OCI-LY7 (cell line): ENCODE measurements around the gene CRIM1. TPM values are rescaled to one million over a fixed set of nuclear protein-coding genes. Genes with fewer than 3 reads are reported as not detected.

Experiments
- BruUV-seq: library from RNA; stranded (reverse); fragments of 400-500 nt; replicated peaks from 2 replicates; lab custom pipeline; 2021; lab: Mats Ljungman, UMichigan
- CTCF ChIA-PET: fragments of 300-600 bp; sonication (Branson Sonifier 250); formaldehyde crosslinking; loops from one replicate; lab custom pipeline; 2022; ENCODE audit warnings: antibody characterized with exemption; ENCODE audit not compliant: unreplicated experiment; lab: Charles Lee
- POLR2A ChIA-PET: fragments of 300-600 bp; sonication (Branson Sonifier 250); formaldehyde crosslinking; loops from one replicate; lab custom pipeline; 2022; ENCODE audit warnings: antibody characterized with exemption; lab: Charles Lee
- DNase-seq: peaks from one replicate; pipeline ENCODE4 v3.0.0-alpha.2; 2015; ENCODE audit warnings: low spot score
- H2AFZ ChIP-seq: fragments of 200-600 bp; sonication (generic), shearing (Covaris generic); 2 replicates; pipeline ENCODE4 v1.6.1; 2014; ENCODE audit warnings: mild to moderate bottlenecking, antibody characterized with exemption, low read length, moderate library complexity
- H3K27ac ChIP-seq: fragments of 200-600 bp; sonication (generic); 2 replicates; pipeline ENCODE4 v1.5.1; 2014; ENCODE audit warnings: mixed run types, low read depth, mild to moderate bottlenecking, moderate library complexity, low read length, inconsistent platforms; ENCODE audit not compliant: poor library complexity, severe bottlenecking
- H3K36me3 ChIP-seq: fragments of 200-600 bp; sonication (generic); 2 replicates; pipeline ENCODE4 v1.6.1; 2014; ENCODE audit warnings: mild to moderate bottlenecking, antibody characterized with exemption, low read length, moderate library complexity, mixed read lengths; ENCODE audit not compliant: insufficient read depth
- H3K4me1 ChIP-seq: fragments of 200-600 bp; sonication (generic); 2 replicates; pipeline ENCODE4 v1.5.1; 2014; ENCODE audit warnings: mild to moderate bottlenecking, low read length; ENCODE audit not compliant: insufficient read depth, poor library complexity, severe bottlenecking
- H3K4me2 ChIP-seq: fragments of 200-600 bp; sonication (generic); 2 replicates; pipeline ENCODE4 v1.6.1; 2014; ENCODE audit warnings: mild to moderate bottlenecking, low read length
- H3K4me3 ChIP-seq: fragments of 200-600 bp; sonication (generic); 2 replicates; pipeline ENCODE4 v1.5.1; 2014; ENCODE audit warnings: mild to moderate bottlenecking, low read depth, low read length; ENCODE audit not compliant: poor library complexity, severe bottlenecking
- H3K79me2 ChIP-seq: fragments of 200-600 bp; sonication (generic); 2 replicates; pipeline ENCODE4 v1.6.1; 2016; ENCODE audit warnings: low read depth, mild to moderate bottlenecking, low read length, moderate library complexity, mixed read lengths; ENCODE audit not compliant: insufficient read depth
- H3K9me2 ChIP-seq: fragments of 200-600 bp; sonication (generic); 2 replicates; pipeline ENCODE4 v1.6.1; 2016; ENCODE audit warnings: mild to moderate bottlenecking, low read length, mixed read lengths; ENCODE audit not compliant: insufficient read depth
- H3K9me3 ChIP-seq: fragments of 200-600 bp; sonication (generic); 2 replicates; pipeline ENCODE4 v1.6.1; 2014; ENCODE audit warnings: mild to moderate bottlenecking, mixed run types, low read length, mixed read lengths
- H4K20me1 ChIP-seq: fragments of 200-600 bp; sonication (generic); 2 replicates; pipeline ENCODE4 v1.6.1; 2014; ENCODE audit warnings: mild to moderate bottlenecking, antibody characterized with exemption, low read length, moderate library complexity, mixed read lengths; ENCODE audit not compliant: insufficient read depth
- EZH2phosphoT487 ChIP-seq: fragments of 200-600 bp; sonication (generic); IDR thresholded peaks from 2 replicates; pipeline ENCODE4 v1.6.1; 2018; ENCODE audit warnings: low read depth, borderline replicate concordance, mild to moderate bottlenecking, mixed run types, antibody characterized with exemption, low read length, moderate library complexity, mixed read lengths
- intact Hi-C: fragments of 100-400 bp; cut with micrococcal nuclease; formaldehyde crosslinking; loops from one replicate; pipeline ENCODE4 v1.10.0; 2022; ENCODE audit not compliant: unreplicated experiment
- total RNA-seq, 2 experiments: library from RNA; depleted of rRNA in 1 of 2; stranded (reverse); fragments of >200 nt in 1 of 2; shearing (Covaris generic) in 1 of 2; gene quantifications; 2 replicates each; pipeline ENCODE4 v1.2.3, GENCODE V29; 2014 to 2022
- TF ChIP-seq, protein P1 (sequence below): fragments of 200-600 bp; sonication (generic); conservative IDR thresholded peaks from 2 replicates; pipeline ENCODE4 v1.5.1; 2014; ENCODE audit warnings: mild to moderate bottlenecking, antibody characterized with exemption, low read length, moderate library complexity, mixed read lengths

CRIM1 gene
- total RNA-seq, 2 experiments from 2014 or later = 37.0 to 47.4 TPM

DNA sequence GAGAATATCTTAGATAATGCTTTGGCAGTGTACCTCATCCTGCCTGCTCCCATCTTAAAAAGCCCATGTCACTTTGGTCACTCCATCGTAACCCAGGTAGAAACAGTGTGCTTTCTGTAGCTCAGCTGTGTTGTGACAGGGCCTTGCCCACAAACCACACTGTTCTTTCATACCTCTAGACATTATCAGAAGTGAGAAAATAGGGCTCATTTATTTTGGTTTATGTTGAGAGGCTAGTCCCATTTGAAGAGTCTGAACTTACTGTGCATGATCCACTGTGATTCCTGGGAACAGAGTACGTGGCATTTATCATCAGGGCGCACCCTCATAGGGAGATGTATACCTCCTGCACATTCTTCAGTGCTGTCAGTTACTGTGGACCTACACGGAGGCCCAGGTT, 172.7 kb downstream of the CRIM1 start:
- Histone ChIP-seq H3K4me2 (no peak overlapping the region), H2AFZ (no peak overlapping the region), H3K4me1 (no peaks in the 10 kb centered on the region), H3K9me3 (no peaks in the 10 kb centered on the region), H3K36me3 (no peaks in the 10 kb centered on the region; the same call in 1 of the 2 replicates), H3K9me2 (no peaks in the 10 kb centered on the region), H3K79me2 (no peaks in the 10 kb centered on the region), H3K27ac (no peak overlapping the region), H3K4me3 (no peak overlapping the region), H4K20me1 (no peaks in the 10 kb centered on the region)
- TF ChIP-seq, protein P1, sequence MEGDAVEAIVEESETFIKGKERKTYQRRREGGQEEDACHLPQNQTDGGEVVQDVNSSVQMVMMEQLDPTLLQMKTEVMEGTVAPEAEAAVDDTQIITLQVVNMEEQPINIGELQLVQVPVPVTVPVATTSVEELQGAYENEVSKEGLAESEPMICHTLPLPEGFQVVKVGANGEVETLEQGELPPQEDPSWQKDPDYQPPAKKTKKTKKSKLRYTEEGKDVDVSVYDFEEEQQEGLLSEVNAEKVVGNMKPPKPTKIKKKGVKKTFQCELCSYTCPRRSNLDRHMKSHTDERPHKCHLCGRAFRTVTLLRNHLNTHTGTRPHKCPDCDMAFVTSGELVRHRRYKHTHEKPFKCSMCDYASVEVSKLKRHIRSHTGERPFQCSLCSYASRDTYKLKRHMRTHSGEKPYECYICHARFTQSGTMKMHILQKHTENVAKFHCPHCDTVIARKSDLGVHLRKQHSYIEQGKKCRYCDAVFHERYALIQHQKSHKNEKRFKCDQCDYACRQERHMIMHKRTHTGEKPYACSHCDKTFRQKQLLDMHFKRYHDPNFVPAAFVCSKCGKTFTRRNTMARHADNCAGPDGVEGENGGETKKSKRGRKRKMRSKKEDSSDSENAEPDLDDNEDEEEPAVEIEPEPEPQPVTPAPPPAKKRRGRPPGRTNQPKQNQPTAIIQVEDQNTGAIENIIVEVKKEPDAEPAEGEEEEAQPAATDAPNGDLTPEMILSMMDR = no peak
- TF ChIP-seq EZH2phosphoT487 = no peak
- ChIA-PET POLR2A (interaction anchor here (0.6 to 0.7 kb wide), 2 partner anchors 69 to 1566 kb away, joined by 3 to 5 read pairs; no protein-coding TSS in a partner anchor), CTCF (no interaction called here)
- DNase-seq = no peak
- BruUV-seq = no TSS peak
- intact Hi-C loops = no loop called here

DNA sequence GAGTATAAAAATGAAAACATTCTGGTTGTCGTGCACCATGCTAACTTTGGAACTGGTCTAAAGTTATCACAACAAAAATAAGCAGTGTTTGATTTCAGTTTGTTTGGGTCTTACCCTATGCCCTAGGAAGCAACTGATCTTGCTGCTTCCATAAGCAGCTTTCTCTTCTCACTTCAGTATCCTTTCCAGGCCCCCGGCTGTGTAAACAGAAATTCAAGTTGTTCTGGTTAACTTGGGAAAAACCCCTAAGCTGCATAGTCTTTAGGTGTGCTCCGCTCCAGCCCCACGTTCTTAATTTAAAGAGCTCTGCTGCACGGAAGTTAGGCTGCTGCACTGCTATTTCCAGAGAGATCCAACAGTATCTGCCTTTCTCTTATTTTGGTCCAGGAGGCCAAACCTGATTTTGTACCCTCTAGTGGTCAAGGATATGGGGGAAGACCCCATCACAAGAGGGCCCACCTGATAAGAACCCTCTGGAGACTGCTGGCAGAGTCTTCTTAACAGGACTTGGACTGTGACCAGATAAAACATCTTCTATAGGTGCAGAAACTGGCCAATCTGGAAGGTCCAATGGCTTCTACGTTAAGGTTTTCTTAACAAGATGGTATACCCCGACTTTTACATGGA, 173.3 kb downstream of the CRIM1 start:
- no peaks in the 10 kb centered on the region for H3K79me2 ChIP-seq

More for the DNA sequence above, 173.3 kb downstream of the CRIM1 start:
- Histone ChIP-seq H3K9me2 (no peaks in the 10 kb centered on the region), H3K4me2 (no peak overlapping the region), H3K4me3 (no peak overlapping the region), H4K20me1 (no peaks in the 10 kb centered on the region), H3K27ac (no peak overlapping the region), H2AFZ (no peak overlapping the region), H3K9me3 (no peaks in the 10 kb centered on the region), H3K36me3 (no peaks in the 10 kb centered on the region; the same call in 1 of the 2 replicates), H3K4me1 (no peaks in the 10 kb centered on the region)
- DNase-seq = no peak
- no TSS peak for BruUV-seq
- TF ChIP-seq EZH2phosphoT487 = no peak
- TF ChIP-seq, protein P1 = no peak
- intact Hi-C loops = no loop called here
- POLR2A ChIA-PET = interaction anchor here (0.7 kb wide), 1 partner anchor 13 kb away, joined by 3 read pairs; no protein-coding TSS in a partner anchor
- CTCF ChIA-PET = no interaction called here
